HG03521 (cell line): ENCODE measurements around the gene BOK.

Source experiments
- ATAC-seq: cut with Tn5 transposase; IDR thresholded peaks from one replicate; pipeline ENCODE4 v1.9.1; 2021; ENCODE audit warnings: mild to moderate bottlenecking, moderate library complexity; ENCODE audit not compliant: unreplicated experiment

BOK gene

GRCh38 chr2:241618829-241619228 lies 60.3 kb downstream of the BOK start:
- no peak for ATAC-seq

- ATAC-seq: no peak
These were observed 61.3 kb downstream of the BOK start for GRCh38 chr2:241619597-241620418.

- ATAC-seq: no peak
These were observed 61.8 kb downstream of the BOK start for GRCh38 chr2:241620419-241620769.
